A549 (cell line): ENCODE measurements around the gene VSIR. TPM values are rescaled to one million over a fixed set of nuclear protein-coding genes. Genes with fewer than 3 reads are reported as not detected.

Experiments used
- ATAC-seq, 2 experiments: fragments of 200-7000 bp in 1 of 2; fragments of >200 bp in 1 of 2; cut with Nextera tagmentation in 1 of 2; cut with Tn5 transposase in 1 of 2; 3 replicates each; pipeline versions ENCODE4 v1.8.0 to v1.9.1; 2018 to 2020; ENCODE audit warnings: mild to moderate bottlenecking in 1 of 2, moderate library complexity in 1 of 2
- CTCF ChIA-PET: fragments of 300-600 bp; sonication (Branson Sonifier 250); formaldehyde crosslinking; extraction: SDS; loops from one replicate; lab custom pipeline; 2021; ENCODE audit warnings: antibody characterized with exemption, inconsistent platforms; lab: Yijun Ruan, JAX
- POLR2A ChIA-PET: fragments of 350-600 bp; formaldehyde crosslinking; extraction: SDS; loops from one replicate; lab custom pipeline; 2021; ENCODE audit warnings: antibody characterized with exemption, inconsistent platforms; lab: Yijun Ruan, JAX
- DNase-seq, 2 experiments: peaks; one replicate each; pipeline versions ENCODE4 v3.0.0 to v3.0.0-alpha.2; 2011 to 2016; ENCODE audit warnings: low read depth in 1 of 2, low spot score in 1 of 2
- FAIRE-seq: peaks from 2 replicates; lab custom pipeline; 2011; peaks lifted over from hg19 to GRCh38; lab: Jason Lieb, UNC
- H3K27ac ChIP-seq, 2 experiments: fragments of >200 bp; sonication (Bioruptor Twin); formaldehyde crosslinking; 3 replicates each; pipeline ENCODE4 v1.5.1; 2016 to 2017
- H3K4me1 ChIP-seq: fragments of >200 bp; sonication (Bioruptor Twin); formaldehyde crosslinking; 3 replicates; pipeline ENCODE4 v1.6.1; 2016
- H3K4me2 ChIP-seq: fragments of >200 bp; sonication (Bioruptor Twin); formaldehyde crosslinking; 3 replicates; pipeline ENCODE4 v1.6.1; 2016
- H3K4me3 ChIP-seq: fragments of >200 bp; sonication (Bioruptor Twin); formaldehyde crosslinking; 3 replicates; pipeline ENCODE4 v1.5.1; 2016
- H3K9me3 ChIP-seq: fragments of >200 bp; sonication (Bioruptor Twin); formaldehyde crosslinking; 3 replicates; pipeline ENCODE4 v1.6.1; 2016
- BCL3 ChIP-seq: fragments of >200 bp; sonication (Bioruptor Twin); formaldehyde crosslinking; IDR thresholded peaks from 3 replicates; pipeline ENCODE4 v1.6.1; 2016
- CBX8 ChIP-seq: fragments of 200-600 bp; sonication (generic); IDR thresholded peaks from 2 replicates; pipeline ENCODE4 v1.6.1; 2016
- CEBPB ChIP-seq, 2 experiments: fragments of >200 bp in 1 of 2; sonication (Bioruptor Twin) in 1 of 2; formaldehyde crosslinking in 1 of 2; IDR thresholded peaks; 2 replicates each; pipeline ENCODE4 v1.6.1; 2012 to 2016
- CHD4 ChIP-seq: fragments of 200-600 bp; sonication (generic); IDR thresholded peaks from 2 replicates; pipeline ENCODE4 v1.6.1; 2016; ENCODE audit warnings: antibody characterized with exemption, mild to moderate bottlenecking, borderline replicate concordance
- EHF ChIP-seq: fragments of 250-450 bp; sonication (Bioruptor Pico); IDR thresholded peaks from 2 replicates; pipeline ENCODE4 v1.5.0; 2020; ENCODE audit warnings: mild to moderate bottlenecking
- EHMT2 ChIP-seq: fragments of 200-600 bp; sonication (generic); IDR thresholded peaks from 2 replicates; pipeline ENCODE4 v1.6.1; 2016; ENCODE audit warnings: antibody characterized with exemption, low read depth, mild to moderate bottlenecking, moderate library complexity
- ESRRA ChIP-seq: fragments of 150-350 bp; IDR thresholded peaks from 2 replicates; pipeline ENCODE4 v1.6.1; 2014; ENCODE audit warnings: mild to moderate bottlenecking, low read length, borderline replicate concordance
- FOSB ChIP-seq: fragments of 250-450 bp; sonication (Bioruptor Pico); IDR thresholded peaks from 2 replicates; pipeline ENCODE4 v1.5.0; 2020; ENCODE audit warnings: mild to moderate bottlenecking, moderate library complexity
- FOXS1 ChIP-seq: fragments of 250-450 bp; sonication (Bioruptor Pico); IDR thresholded peaks from 2 replicates; pipeline ENCODE4 v1.5.0; 2020; ENCODE audit warnings: mild to moderate bottlenecking, moderate library complexity
- HDAC2 ChIP-seq: fragments of 200-600 bp; sonication (generic); IDR thresholded peaks from 2 replicates; pipeline ENCODE4 v1.6.1; 2016
- HEYL ChIP-seq: fragments of 250-450 bp; sonication (Bioruptor Pico); IDR thresholded peaks from 2 replicates; pipeline ENCODE4 v1.8.0; 2021; ENCODE audit warnings: mild to moderate bottlenecking, moderate library complexity
- HOXB5 ChIP-seq: fragments of 250-450 bp; sonication (Bioruptor Pico); IDR thresholded peaks from 2 replicates; pipeline ENCODE4 v1.5.0; 2020; ENCODE audit warnings: mild to moderate bottlenecking, moderate library complexity
- JUNB ChIP-seq: fragments of >200 bp; sonication (Bioruptor Twin); formaldehyde crosslinking; IDR thresholded peaks from 2 replicates; pipeline ENCODE4 v1.6.1; 2016
- KDM5A ChIP-seq: fragments of 200-600 bp; sonication (generic); IDR thresholded peaks from 2 replicates; pipeline ENCODE4 v1.6.1; 2016; ENCODE audit warnings: antibody characterized with exemption, mild to moderate bottlenecking
- MAFK ChIP-seq: fragments of 450-650 bp; IDR thresholded peaks from 2 replicates; pipeline ENCODE4 v1.6.1; 2014; ENCODE audit not compliant: partially characterized antibody
- MAZ ChIP-seq: fragments of 150-350 bp; IDR thresholded peaks from 2 replicates; pipeline ENCODE4 v1.6.1; 2014; ENCODE audit warnings: antibody characterized with exemption, low read depth, low read length, borderline replicate concordance
- MYC ChIP-seq: IDR thresholded peaks from 2 replicates; pipeline ENCODE4 v1.6.1; 2012; ENCODE audit warnings: mild to moderate bottlenecking, inconsistent platforms, low read length, improper control_type of control experiment, borderline replicate concordance
- RFX5 ChIP-seq: fragments of 450-650 bp; IDR thresholded peaks from 2 replicates; pipeline ENCODE4 v1.7.1; 2014; ENCODE audit warnings: antibody characterized with exemption, mild to moderate bottlenecking, moderate library complexity
- RNF2 ChIP-seq: fragments of 200-600 bp; sonication (generic); IDR thresholded peaks from 2 replicates; pipeline ENCODE4 v1.6.1; 2016; ENCODE audit warnings: low read depth, mild to moderate bottlenecking, antibody characterized with exemption, moderate library complexity, borderline replicate concordance
- TP53 ChIP-seq: fragments of 250-450 bp; sonication (Bioruptor Pico); IDR thresholded peaks from 2 replicates; pipeline ENCODE4 v1.5.0; 2021; ENCODE audit warnings: mild to moderate bottlenecking, moderate library complexity
- ZC3H11A ChIP-seq: fragments of 450-650 bp; IDR thresholded peaks from 2 replicates; pipeline ENCODE4 v1.6.1; 2014; ENCODE audit warnings: antibody characterized with exemption, mild to moderate bottlenecking
- WGBS: methylation state at CpG from one replicate; pipeline ENCODE4 v1.1.6; 2017; ENCODE audit errors: missing lambda C conversion rate; 5-methylcytosine and 5-hydroxymethylcytosine counted together
- polyA plus RNA-seq, 4 experiments: library from polyadenylated mRNA; depleted of rRNA in 3 of 4; stranded (reverse); fragments of >200 nt; fragmentation: RNase III in 1 of 4; extraction: RNeasy Plus Mini Kit Qiagen cat#74134 plus additional on column Dnase treatment in 1 of 4; gene quantifications; 2 replicates in 3 of 4; 3 replicates in 1 of 4; pipeline ENCODE4 v1.2.3, GENCODE V29; 2011 to 2017

The VSIR gene
- polyA plus RNA-seq, 2 of the 4 experiments (the other 2 are of a cell fraction): 15.5 to 18.5 TPM

- CTCF ChIA-PET: interaction anchor here (0.6 to 4.7 kb wide), 4 partner anchors 9 to 898 kb away, joined by 3 to 20 read pairs (median 6); no protein-coding TSS in a partner anchor
- Histone ChIP-seq H3K4me3 (no peak overlapping the region), H3K9me3 (no peaks in the 10 kb centered on the region), H3K27ac (no peak overlapping the region), H3K4me1 (peaks cover 7% of the 10 kb centered on the region; the same call in 1 of the 3 replicates), H3K4me2 (no peak overlapping the region)
- POLR2A ChIA-PET: no interaction called here
- ATAC-seq (no peak), DNase-seq (no peak), FAIRE-seq (no peak)
- no peak for TF ChIP-seq MAFK
- TF ChIP-seq CBX8: no peak
- no peak for TF ChIP-seq MYC
- TF ChIP-seq HDAC2: no peak
- TF ChIP-seq RFX5: no peak
- 78% methylated on average over 16 of the region's 18 CpGs for WGBS
Measured at GRCh38 chr10:71802715-71803488, 29.6 kb upstream of the VSIR start.

- POLR2A ChIA-PET: no interaction called here
- H3K4me1 ChIP-seq: peaks cover 7% of the 10 kb centered on the region; the same call in 1 of the 3 replicates
- 88% methylated on average over 6 of the region's 6 CpGs for WGBS
- DNase-seq (no peak), FAIRE-seq (no peak), ATAC-seq (no peak)
- no peak overlapping the region for H3K4me2 ChIP-seq
- CTCF ChIA-PET: interaction anchor here (1.2 to 2.6 kb wide), 3 partner anchors 9 to 484 kb away, joined by 3 to 10 read pairs (median 3); partner anchors contain the start of gene VSIR
- TF ChIP-seq HOXB5 (CRISPR knock-in tag) (no peak), MAZ (no peak), EHMT2 (no peak), KDM5A (no peak), FOSB (CRISPR knock-in tag) (no peak)
- no peak overlapping the region for H3K27ac ChIP-seq
- no peak overlapping the region for H3K4me3 ChIP-seq
- H3K9me3 ChIP-seq: no peaks in the 10 kb centered on the region
Measured at GRCh38 chr10:71802235-71802634, 28.9 kb upstream of the VSIR start.

- no peak for DNase-seq
- ChIA-PET POLR2A (no interaction called here), CTCF (interaction anchor here (0.9 to 2.6 kb wide), 5 partner anchors 10 to 483 kb away, joined by 3 to 10 read pairs (median 3); partner anchors contain the start of gene VSIR)
- peaks cover 7% of the 10 kb centered on the region; the same call in 1 of the 3 replicates for H3K4me1 ChIP-seq
- H3K9me3 ChIP-seq: no peaks in the 10 kb centered on the region
- no peak overlapping the region for H3K4me2 ChIP-seq
- TF ChIP-seq CHD4 (no peak), RNF2 (no peak), BCL3 (no peak), TP53 (CRISPR knock-in tag) (no peak), HEYL (CRISPR knock-in tag) (no peak), ZC3H11A (no peak), ESRRA (no peak), EHF (CRISPR knock-in tag) (no peak), MYC (no peak), FOXS1 (CRISPR knock-in tag) (no peak), CEBPB (IDR thresholded peaks at IDR 0.05) (no peak), JUNB (no peak)
- TF ChIP-seq, all 56 proteins: peak for 0
- Histone ChIP-seq H3K4me3 (no peak overlapping the region), H3K27ac (no peak overlapping the region)
- 89% methylated on average over 9 of the region's 9 CpGs for WGBS
- ATAC-seq (no peak), FAIRE-seq (no peak)
Measured at GRCh38 chr10:71801361-71801760, 28.0 kb upstream of the VSIR start.
